MCF 10A (cell line): ENCODE measurements around the gene PTPRG. TPM values are rescaled to one million over a fixed set of nuclear protein-coding genes. Genes with fewer than 3 reads are reported as not detected.

ENCODE experiments used
- BruUV-seq: library from RNA; stranded (reverse); fragments of 400-500 nt; replicated peaks from 2 replicates; lab custom pipeline; 2021; lab: Mats Ljungman, UMichigan
- CTCF ChIA-PET: fragments of 300-600 bp; sonication (Branson Sonifier 250); formaldehyde crosslinking; extraction: SDS; loops from one replicate; lab custom pipeline; 2021; ENCODE audit warnings: antibody characterized with exemption, inconsistent platforms; lab: Yijun Ruan, JAX
- POLR2A ChIA-PET: fragments of 300-600, 350-650 bp; sonication (Branson Sonifier 250); formaldehyde crosslinking; extraction: SDS; loops from one replicate; lab custom pipeline; 2020; ENCODE audit warnings: antibody characterized with exemption, inconsistent platforms; lab: Yijun Ruan, JAX
- DNase-seq: peaks from one replicate; pipeline ENCODE4 v3.0.0-alpha.2; 2018; ENCODE audit not compliant: unreplicated experiment
- H3K27ac Mint-ChIP-seq: one replicate; pipeline ENCODE4 v1.8.0; 2022; ENCODE audit warnings: mild to moderate bottlenecking, low read depth, mixed read lengths; ENCODE audit not compliant: unreplicated experiment
- H3K27me3 Mint-ChIP-seq: one replicate; pipeline ENCODE4 v1.8.0; 2022; ENCODE audit warnings: mixed read lengths; ENCODE audit not compliant: insufficient read depth, unreplicated experiment
- H3K36me3 Mint-ChIP-seq: one replicate; pipeline ENCODE4 v1.8.0; 2022; ENCODE audit warnings: mild to moderate bottlenecking, moderate library complexity, mixed read lengths; ENCODE audit not compliant: insufficient read depth, unreplicated experiment
- H3K4me1 Mint-ChIP-seq: one replicate; pipeline ENCODE4 v1.8.0; 2022; ENCODE audit warnings: mixed read lengths; ENCODE audit not compliant: insufficient read depth, unreplicated experiment
- H3K4me3 Mint-ChIP-seq: one replicate; pipeline ENCODE4 v1.8.0; 2022; ENCODE audit warnings: mild to moderate bottlenecking, moderate library complexity, mixed read lengths; ENCODE audit not compliant: unreplicated experiment
- H3K9me3 Mint-ChIP-seq: one replicate; pipeline ENCODE4 v1.8.0; 2022; ENCODE audit warnings: mixed read lengths; ENCODE audit not compliant: unreplicated experiment
- CTCF ChIP-seq: fragments of 200-600 bp; IDR thresholded peaks from one replicate; pipeline ENCODE4 v1.8.0; 2022; ENCODE audit warnings: antibody characterized with exemption, mild to moderate bottlenecking; ENCODE audit not compliant: unreplicated experiment
- intact Hi-C: fragments of 100-400 bp; cut with micrococcal nuclease; formaldehyde crosslinking; loops from 2 replicates; pipeline ENCODE4 v1.14.1; 2022
- total RNA-seq: library from RNA; stranded (reverse); gene quantifications from 2 replicates; pipeline ENCODE4 v1.2.3, GENCODE V29; 2022

Gene PTPRG
- total RNA-seq, 1 experiment from 2014 or later: 54.5 TPM

DNA sequence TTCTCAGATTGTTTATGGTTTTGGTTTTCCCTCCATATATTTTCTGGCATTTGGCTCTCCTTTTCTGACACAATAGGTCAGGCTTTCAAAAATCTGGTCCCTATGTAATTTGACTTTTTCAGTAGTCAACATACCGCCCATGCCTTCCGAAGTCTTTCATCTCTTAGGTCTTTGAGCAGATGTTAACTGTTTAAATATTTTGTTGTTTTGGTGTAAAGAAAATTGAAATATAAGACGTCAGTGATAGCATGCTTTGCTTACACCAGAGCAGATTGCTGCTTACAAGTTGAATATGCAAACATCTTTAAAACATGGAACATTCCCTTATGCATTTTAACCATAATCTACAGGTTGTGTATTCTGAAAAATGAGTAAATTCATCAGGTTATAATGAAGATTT, 233.0 kb downstream of the PTPRG start:
- Mint-ChIP-seq H3K27ac (no peak overlapping the region), H3K27me3 (no peaks in the 10 kb centered on the region), H3K4me3 (no peak overlapping the region), H3K36me3 (peaks cover 11% of the 10 kb centered on the region), H3K4me1 (no peaks in the 10 kb centered on the region), H3K9me3 (no peaks in the 10 kb centered on the region)
- intact Hi-C loops: no loop called here
- BruUV-seq: no TSS peak
- no peak for DNase-seq
- no peak for TF ChIP-seq CTCF
- CTCF ChIA-PET: no interaction called here
- POLR2A ChIA-PET: no interaction called here

GRCh38 chr3:61794961-61795360, 233.6 kb downstream of the PTPRG start:
- peaks cover 11% of the 10 kb centered on the region for H3K36me3 Mint-ChIP-seq
- no peak overlapping the region for H3K4me3 Mint-ChIP-seq
- no peak overlapping the region for H3K27ac Mint-ChIP-seq
- no peaks in the 10 kb centered on the region for H3K4me1 Mint-ChIP-seq
- no peaks in the 10 kb centered on the region for H3K27me3 Mint-ChIP-seq
- intact Hi-C loops: no loop called here
- BruUV-seq: no TSS peak
- no peak for DNase-seq
- CTCF ChIA-PET: no interaction called here
- H3K9me3 Mint-ChIP-seq: no peaks in the 10 kb centered on the region
- POLR2A ChIA-PET: no interaction called here
- no peak for TF ChIP-seq CTCF

DNA sequence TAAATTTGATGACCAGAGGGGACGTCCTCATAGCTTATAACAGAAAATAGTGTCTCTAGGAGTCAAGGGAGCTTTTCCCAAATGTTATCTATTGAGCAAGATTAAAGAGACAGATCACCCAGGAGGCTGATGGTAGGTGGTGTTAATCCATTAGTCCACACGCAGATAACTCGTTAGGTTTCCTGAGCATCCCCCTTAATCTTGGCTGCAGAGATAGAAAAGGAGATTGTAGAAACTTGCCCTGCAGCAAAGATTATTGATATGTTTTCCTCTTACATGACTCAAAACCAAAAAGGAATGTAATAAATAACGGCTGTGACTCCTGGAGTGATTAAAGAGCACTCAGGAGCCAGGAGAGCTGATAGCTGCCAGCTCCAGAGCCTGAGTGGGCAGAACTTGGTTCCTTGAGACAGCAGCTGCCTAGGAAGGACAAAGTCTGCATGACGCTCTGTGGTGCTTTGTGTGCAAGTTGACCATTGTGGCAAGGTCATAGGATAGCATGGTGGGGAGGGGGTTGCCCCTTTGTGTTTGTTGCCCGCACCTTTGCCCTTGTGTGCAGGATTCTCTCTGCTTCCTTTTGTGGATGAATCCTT, 234.8 kb downstream of the PTPRG start:
- Mint-ChIP-seq H3K27me3 (no peaks in the 10 kb centered on the region), H3K36me3 (peaks cover 11% of the 10 kb centered on the region), H3K4me3 (no peak overlapping the region), H3K4me1 (no peaks in the 10 kb centered on the region), H3K9me3 (no peaks in the 10 kb centered on the region), H3K27ac (no peak overlapping the region)
- ChIA-PET CTCF (interaction anchor here (0.8 kb wide), 1 partner anchor 9 kb away, joined by 4 read pairs; no protein-coding TSS in a partner anchor), POLR2A (interaction anchor here (0.9 kb wide), 1 partner anchor 36 kb away, joined by 3 read pairs; no protein-coding TSS in a partner anchor)
- BruUV-seq: no TSS peak
- no peak for DNase-seq
- TF ChIP-seq CTCF: no peak
- intact Hi-C loops: no loop called here

GRCh38 chr3:61796911-61797310, 235.5 kb downstream of the PTPRG start:
- TF ChIP-seq CTCF: no peak
- Mint-ChIP-seq H3K4me1 (no peaks in the 10 kb centered on the region), H3K4me3 (no peak overlapping the region), H3K27ac (no peak overlapping the region), H3K9me3 (no peaks in the 10 kb centered on the region), H3K27me3 (no peaks in the 10 kb centered on the region), H3K36me3 (peaks cover 17% of the 10 kb centered on the region)
- ChIA-PET CTCF (interaction anchor here (1.0 kb wide), 1 partner anchor 15 kb away, joined by 4 read pairs; no protein-coding TSS in a partner anchor), POLR2A (interaction anchor here (0.9 kb wide), 1 partner anchor 35 kb away, joined by 3 read pairs; no protein-coding TSS in a partner anchor)
- no TSS peak for BruUV-seq
- intact Hi-C loops: no loop called here
- no peak for DNase-seq
